Gastrocnemius medialis (tissue), 4 donors: Measurements from ENCODE around the gene XPNPEP1.

Experiments used
- CTCF ChIP-seq, 5 experiments: fragments of 450-650 bp in 3 of 5; fragments of 200-600 bp in 2 of 5; sonication (generic) in 2 of 5; IDR thresholded peaks in 4 of 5; conservative IDR thresholded peaks in 1 of 5; 1 replicate in 4 of 5; 2 replicates in 1 of 5; pipeline ENCODE4 v1.5.1; 2016 to 2019; ENCODE audit warnings: antibody characterized with exemption in 5 of 5, mild to moderate bottlenecking in 3 of 5, moderate library complexity in 3 of 5
- POLR2A ChIP-seq, 2 donors: fragments of 450-650 bp; IDR thresholded peaks; one replicate each; pipeline ENCODE4 v1.6.1; 2017; ENCODE audit warnings: antibody characterized with exemption in 2 of 2, mild to moderate bottlenecking in 2 of 2, moderate library complexity in 2 of 2

GRCh38 chr10:109855746-109856145, 67.6 kb downstream of the XPNPEP1 start:
- TF ChIP-seq CTCF (IDR thresholded peaks at IDR 0.05 in 4 of 5, conservative IDR thresholded peaks at IDR 0.05 in 1 of 5) (no peak), POLR2A (IDR thresholded peaks at IDR 0.05) (no peak)
